Trophoblast cell (in vitro differentiated cells and primary cell): ENCODE data around the gene TBX5.

Experiments
- DNase-seq, 2 donors: peaks; one replicate each; pipeline ENCODE4 v3.0.0-alpha.2; 2016
- H2AFZ ChIP-seq: 2 replicates; pipeline ENCODE4 v1.6.1; 2013; ENCODE audit warnings: low read length, moderate library complexity, mild to moderate bottlenecking; ENCODE audit not compliant: insufficient read depth, poor library complexity
- H2AK5ac ChIP-seq: 2 replicates; pipeline ENCODE4 v1.6.1; 2013; ENCODE audit warnings: mild to moderate bottlenecking, low read length
- H2BK120ac ChIP-seq: 2 replicates; pipeline ENCODE4 v1.6.1; 2013; ENCODE audit warnings: low read length, mild to moderate bottlenecking, moderate library complexity; ENCODE audit not compliant: insufficient read depth, poor library complexity
- H2BK12ac ChIP-seq: 2 replicates; pipeline ENCODE4 v1.6.1; 2013; ENCODE audit warnings: mild to moderate bottlenecking, low read length, moderate library complexity
- H2BK5ac ChIP-seq: 2 replicates; pipeline ENCODE4 v1.6.1; 2013; ENCODE audit warnings: low read length, low read depth, moderate library complexity, mild to moderate bottlenecking; ENCODE audit not compliant: poor library complexity
- H3K14ac ChIP-seq: 2 replicates; pipeline ENCODE4 v1.6.1; 2013; ENCODE audit warnings: mild to moderate bottlenecking, low read length
- H3K18ac ChIP-seq: 2 replicates; pipeline ENCODE4 v1.6.1; 2013; ENCODE audit warnings: mild to moderate bottlenecking, low read length
- H3K23ac ChIP-seq: 2 replicates; pipeline ENCODE4 v1.6.1; 2013; ENCODE audit warnings: low read length
- H3K27ac ChIP-seq: 2 replicates; pipeline ENCODE4 v1.5.1; 2013; ENCODE audit warnings: low read depth, mild to moderate bottlenecking, inconsistent platforms, low read length, moderate library complexity
- H3K27me3 ChIP-seq: 2 replicates; pipeline ENCODE4 v1.6.1; 2013; ENCODE audit warnings: inconsistent platforms, mild to moderate bottlenecking, low read length, moderate library complexity; ENCODE audit not compliant: insufficient read depth
- H3K36me3 ChIP-seq, 2 experiments: 1 replicate in 1 of 2; 2 replicates in 1 of 2; pipeline ENCODE4 v1.6.1; 2013; ENCODE audit warnings: low read length in 2 of 2, mild to moderate bottlenecking in 2 of 2, moderate library complexity in 1 of 2; ENCODE audit not compliant: insufficient read depth in 2 of 2, control insufficient read depth in 1 of 2
- H3K4ac ChIP-seq: 2 replicates; pipeline ENCODE4 v1.6.1; 2013; ENCODE audit warnings: low read depth, mild to moderate bottlenecking, low read length, moderate library complexity
- H3K4me1 ChIP-seq, 2 experiments: 1 replicate in 1 of 2; 2 replicates in 1 of 2; pipeline ENCODE4 v1.6.1; 2013; ENCODE audit warnings: low read length in 2 of 2, mild to moderate bottlenecking in 2 of 2, moderate library complexity in 1 of 2; ENCODE audit not compliant: insufficient read depth in 2 of 2, control insufficient read depth in 1 of 2
- H3K4me2 ChIP-seq: 2 replicates; pipeline ENCODE4 v1.6.1; 2013; ENCODE audit warnings: inconsistent platforms, mild to moderate bottlenecking, low read length, moderate library complexity
- H3K4me3 ChIP-seq: 2 replicates; pipeline ENCODE4 v1.5.1; 2013; ENCODE audit warnings: mild to moderate bottlenecking, low read depth, low read length, inconsistent platforms
- H3K79me1 ChIP-seq: one replicate; pipeline ENCODE4 v1.6.1; 2013; ENCODE audit warnings: low read length
- H3K79me2 ChIP-seq: 2 replicates; pipeline ENCODE4 v1.6.1; 2013; ENCODE audit warnings: low read length, mild to moderate bottlenecking; ENCODE audit not compliant: control insufficient read depth, insufficient read depth, poor library complexity
- H3K9ac ChIP-seq: 2 replicates; pipeline ENCODE4 v1.6.1; 2013; ENCODE audit warnings: mild to moderate bottlenecking, low read length
- H3K9me3 ChIP-seq: 2 replicates; pipeline ENCODE4 v1.6.1; 2013; ENCODE audit warnings: low read depth, mild to moderate bottlenecking, control low read depth, inconsistent platforms, low read length; ENCODE audit not compliant: insufficient read depth
- H4K12ac ChIP-seq: 2 replicates; pipeline ENCODE4 v1.6.1; 2013; ENCODE audit warnings: low read depth, mild to moderate bottlenecking, low read length, moderate library complexity
- H4K8ac ChIP-seq: 2 replicates; pipeline ENCODE4 v1.6.1; 2013; ENCODE audit warnings: low read depth, mild to moderate bottlenecking, low read length, moderate library complexity
- H4K91ac ChIP-seq: one replicate; pipeline ENCODE4 v1.6.1; 2013; ENCODE audit warnings: low read depth, mild to moderate bottlenecking, low read length, moderate library complexity
- WGBS: extraction: QIAGEN DNeasy Blood & Tissue Kit; methylation state at CpG from one replicate; pipeline ENCODE4 v1.1.7; 2013; ENCODE audit warnings: missing lambda C conversion rate; ENCODE audit not compliant: insufficient read length, insufficient coverage; ENCODE audit errors: extremely low coverage; 5-methylcytosine and 5-hydroxymethylcytosine counted together

Gene TBX5

GRCh38 chr12:114311974-114312373 is 94.0 kb downstream of the TBX5 start:
- Histone ChIP-seq H2BK12ac (no peak overlapping the region), H3K4me3 (no peak overlapping the region), H3K36me3 (no peaks in the 10 kb centered on the region), H3K4me2 (no peak overlapping the region), H2BK5ac (no peak overlapping the region), H3K14ac (no peak overlapping the region), H3K79me1 (no peaks in the 10 kb centered on the region), H4K91ac (no peak overlapping the region), H2BK120ac (no peak overlapping the region), H4K8ac (no peak overlapping the region), H3K79me2 (no peaks in the 10 kb centered on the region), H3K4me1 (peaks cover 0 to 2% of the 10 kb centered on the region in 2 experiments), H3K23ac (no peak overlapping the region), H3K4ac (no peak overlapping the region), H3K9me3 (no peaks in the 10 kb centered on the region), H3K27me3 (no peaks in the 10 kb centered on the region), H3K27ac (no peak overlapping the region), H3K18ac (no peak overlapping the region), H3K9ac (no peak overlapping the region), H4K12ac (no peak overlapping the region), H2AFZ (no peak overlapping the region), H2AK5ac (no peak overlapping the region)
- whole genome bisulfite sequencing = no CpG with 5 or more reads among the region's 4 CpGs
- no peak for DNase-seq

- H3K4me1 ChIP-seq = no peaks in the 10 kb centered on the region
These were observed 99.3 kb downstream of the TBX5 start for GRCh38 chr12:114306646-114307045.

GRCh38 chr12:114305446-114305845 is 100.5 kb downstream of the TBX5 start:
- no peaks in the 10 kb centered on the region for H3K79me1 ChIP-seq
- H3K4me3 ChIP-seq = no peak overlapping the region
- H3K27ac ChIP-seq = no peak overlapping the region
- H4K8ac ChIP-seq = no peak overlapping the region
- H3K79me2 ChIP-seq = no peaks in the 10 kb centered on the region
- no peak overlapping the region for H3K4ac ChIP-seq
- no peaks in the 10 kb centered on the region for H3K4me1 ChIP-seq
- H4K12ac ChIP-seq = no peak overlapping the region
- H3K36me3 ChIP-seq = no peaks in the 10 kb centered on the region
- no peak overlapping the region for H2BK12ac ChIP-seq
- no peak overlapping the region for H2BK120ac ChIP-seq
- no peak for DNase-seq
- H4K91ac ChIP-seq = no peak overlapping the region
- no peaks in the 10 kb centered on the region for H3K9me3 ChIP-seq
- no peaks in the 10 kb centered on the region for H3K27me3 ChIP-seq
- H3K23ac ChIP-seq = no peak overlapping the region
- no peak overlapping the region for H3K4me2 ChIP-seq
- no peak overlapping the region for H3K18ac ChIP-seq
- H3K14ac ChIP-seq = no peak overlapping the region
- no peak overlapping the region for H2AK5ac ChIP-seq
- H2AFZ ChIP-seq = no peak overlapping the region
- H2BK5ac ChIP-seq = no peak overlapping the region
- no peak overlapping the region for H3K9ac ChIP-seq

More at GRCh38 chr12:114306646-114307045, 99.3 kb downstream of the TBX5 start:
- H3K27ac ChIP-seq = no peak overlapping the region
- no peak overlapping the region for H3K9ac ChIP-seq
- H2BK120ac ChIP-seq = no peak overlapping the region
- no peak overlapping the region for H2BK5ac ChIP-seq
- no peak overlapping the region for H2BK12ac ChIP-seq
- DNase-seq = no peak
- no peak overlapping the region for H3K4ac ChIP-seq
- H2AK5ac ChIP-seq = no peak overlapping the region
- no peak overlapping the region for H4K12ac ChIP-seq
- H3K79me1 ChIP-seq = no peaks in the 10 kb centered on the region
- no peaks in the 10 kb centered on the region for H3K79me2 ChIP-seq
- H3K36me3 ChIP-seq = no peaks in the 10 kb centered on the region
- no peak overlapping the region for H3K4me3 ChIP-seq
- no peak overlapping the region for H4K8ac ChIP-seq
- H3K23ac ChIP-seq = no peak overlapping the region
- H3K4me2 ChIP-seq = no peak overlapping the region
- no peaks in the 10 kb centered on the region for H3K9me3 ChIP-seq
- no peaks in the 10 kb centered on the region for H3K27me3 ChIP-seq
- H3K14ac ChIP-seq = no peak overlapping the region
- H3K18ac ChIP-seq = no peak overlapping the region
- no peak overlapping the region for H4K91ac ChIP-seq
- no peak overlapping the region for H2AFZ ChIP-seq
- WGBS = no CpG with 5 or more reads among the region's 1 CpG
